A549 (cell line): Measurements from ENCODE around the gene ASIC2. TPM values are rescaled to one million over a fixed set of nuclear protein-coding genes. Genes with fewer than 3 reads are reported as not detected.

Experiments
- ATAC-seq, 2 experiments: fragments of 200-7000 bp in 1 of 2; fragments of >200 bp in 1 of 2; cut with Nextera tagmentation in 1 of 2; cut with Tn5 transposase in 1 of 2; 3 replicates each; pipeline versions ENCODE4 v1.8.0 to v1.9.1; 2018 to 2020; ENCODE audit warnings: mild to moderate bottlenecking in 1 of 2, moderate library complexity in 1 of 2
- CTCF ChIA-PET: fragments of 300-600 bp; sonication (Branson Sonifier 250); formaldehyde crosslinking; extraction: SDS; loops from one replicate; lab custom pipeline; 2021; ENCODE audit warnings: antibody characterized with exemption, inconsistent platforms; lab: Yijun Ruan, JAX
- POLR2A ChIA-PET: fragments of 350-600 bp; formaldehyde crosslinking; extraction: SDS; loops from one replicate; lab custom pipeline; 2021; ENCODE audit warnings: antibody characterized with exemption, inconsistent platforms; lab: Yijun Ruan, JAX
- DNase-seq, 2 experiments: peaks; one replicate each; pipeline versions ENCODE4 v3.0.0 to v3.0.0-alpha.2; 2011 to 2016; ENCODE audit warnings: low read depth in 1 of 2, low spot score in 1 of 2
- FAIRE-seq: peaks from 2 replicates; lab custom pipeline; 2011; peaks lifted over from hg19 to GRCh38; lab: Jason Lieb, UNC
- H3K27ac ChIP-seq, 2 experiments: fragments of >200 bp; sonication (Bioruptor Twin); formaldehyde crosslinking; 3 replicates each; pipeline ENCODE4 v1.5.1; 2016 to 2017
- H3K4me1 ChIP-seq: fragments of >200 bp; sonication (Bioruptor Twin); formaldehyde crosslinking; 3 replicates; pipeline ENCODE4 v1.6.1; 2016
- H3K4me2 ChIP-seq: fragments of >200 bp; sonication (Bioruptor Twin); formaldehyde crosslinking; 3 replicates; pipeline ENCODE4 v1.6.1; 2016
- H3K4me3 ChIP-seq: fragments of >200 bp; sonication (Bioruptor Twin); formaldehyde crosslinking; 3 replicates; pipeline ENCODE4 v1.5.1; 2016
- H3K9me3 ChIP-seq: fragments of >200 bp; sonication (Bioruptor Twin); formaldehyde crosslinking; 3 replicates; pipeline ENCODE4 v1.6.1; 2016
- CHD2 ChIP-seq: fragments of 150-350 bp; IDR thresholded peaks from 2 replicates; pipeline ENCODE4 v1.6.1; 2014; ENCODE audit warnings: low read length; ENCODE audit not compliant: partially characterized antibody
- CTCF ChIP-seq: fragments of >200 bp; sonication (Bioruptor Twin); formaldehyde crosslinking; IDR thresholded peaks from 3 replicates; pipeline ENCODE4 v1.5.1; 2016
- EHF ChIP-seq: fragments of 250-450 bp; sonication (Bioruptor Pico); IDR thresholded peaks from 2 replicates; pipeline ENCODE4 v1.5.0; 2020; ENCODE audit warnings: mild to moderate bottlenecking
- EHMT2 ChIP-seq: fragments of 200-600 bp; sonication (generic); IDR thresholded peaks from 2 replicates; pipeline ENCODE4 v1.6.1; 2016; ENCODE audit warnings: antibody characterized with exemption, low read depth, mild to moderate bottlenecking, moderate library complexity
- FOSL2 ChIP-seq, 2 experiments: fragments of 450-650 bp in 1 of 2; fragments of >200 bp in 1 of 2; sonication (Bioruptor Twin) in 1 of 2; formaldehyde crosslinking; IDR thresholded peaks; 2 replicates each; pipeline versions ENCODE4 v1.5.0 to v1.6.1; 2016 to 2020; ENCODE audit warnings: mild to moderate bottlenecking in 1 of 2, moderate library complexity in 1 of 2
- HES2 ChIP-seq: fragments of >200 bp; sonication (Bioruptor Twin); formaldehyde crosslinking; IDR thresholded peaks from 2 replicates; pipeline ENCODE4 v1.6.1; 2016
- HMGXB4 ChIP-seq: fragments of 250-450 bp; sonication (Bioruptor Pico); IDR thresholded peaks from 2 replicates; pipeline ENCODE4 v1.5.0; 2021; ENCODE audit warnings: mild to moderate bottlenecking, moderate library complexity, borderline replicate concordance
- HOXB5 ChIP-seq: fragments of 250-450 bp; sonication (Bioruptor Pico); IDR thresholded peaks from 2 replicates; pipeline ENCODE4 v1.5.0; 2020; ENCODE audit warnings: mild to moderate bottlenecking, moderate library complexity
- KDM1A ChIP-seq: fragments of 200-600 bp; sonication (generic); IDR thresholded peaks from 2 replicates; pipeline ENCODE4 v1.6.1; 2016; ENCODE audit warnings: low read depth, mild to moderate bottlenecking
- MAZ ChIP-seq: fragments of 150-350 bp; IDR thresholded peaks from 2 replicates; pipeline ENCODE4 v1.6.1; 2014; ENCODE audit warnings: antibody characterized with exemption, low read depth, low read length, borderline replicate concordance
- NFE2L2 ChIP-seq: fragments of 150-350 bp; conservative IDR thresholded peaks from 2 replicates; pipeline ENCODE4 v1.6.1; 2014; ENCODE audit warnings: low read length
- NR3C1 ChIP-seq: fragments of >200 bp; sonication (Bioruptor Twin); formaldehyde crosslinking; IDR thresholded peaks from 3 replicates; pipeline ENCODE4 v1.6.1; 2017
- RARB ChIP-seq: fragments of 250-450 bp; sonication (Bioruptor Pico); IDR thresholded peaks from 2 replicates; pipeline ENCODE4 v1.8.0; 2021; ENCODE audit warnings: mild to moderate bottlenecking, moderate library complexity
- RNF2 ChIP-seq: fragments of 200-600 bp; sonication (generic); IDR thresholded peaks from 2 replicates; pipeline ENCODE4 v1.6.1; 2016; ENCODE audit warnings: low read depth, mild to moderate bottlenecking, antibody characterized with exemption, moderate library complexity, borderline replicate concordance
- SMC3 ChIP-seq: fragments of >200 bp; sonication (Bioruptor Twin); formaldehyde crosslinking; IDR thresholded peaks from 3 replicates; pipeline ENCODE4 v1.6.1; 2018; ENCODE audit warnings: inconsistent platforms
- SREBF2 ChIP-seq: fragments of 450-650 bp; IDR thresholded peaks from 2 replicates; pipeline ENCODE4 v1.6.1; 2014; ENCODE audit warnings: mild to moderate bottlenecking, moderate library complexity
- TP53 ChIP-seq: fragments of 250-450 bp; sonication (Bioruptor Pico); IDR thresholded peaks from 2 replicates; pipeline ENCODE4 v1.5.0; 2021; ENCODE audit warnings: mild to moderate bottlenecking, moderate library complexity
- USF2 ChIP-seq: fragments of 450-650 bp; IDR thresholded peaks from 2 replicates; pipeline ENCODE4 v1.6.1; 2014; ENCODE audit warnings: antibody characterized with exemption
- ZC3H11A ChIP-seq: fragments of 450-650 bp; IDR thresholded peaks from 2 replicates; pipeline ENCODE4 v1.6.1; 2014; ENCODE audit warnings: antibody characterized with exemption, mild to moderate bottlenecking
- ZSCAN20 ChIP-seq: fragments of 250-450 bp; sonication (Bioruptor Pico); IDR thresholded peaks from 2 replicates; pipeline ENCODE4 v1.8.0; 2022; ENCODE audit warnings: mild to moderate bottlenecking, moderate library complexity
- WGBS: methylation state at CpG from one replicate; pipeline ENCODE4 v1.1.6; 2017; ENCODE audit errors: missing lambda C conversion rate; 5-methylcytosine and 5-hydroxymethylcytosine counted together
- polyA plus RNA-seq, 4 experiments: library from polyadenylated mRNA; depleted of rRNA in 3 of 4; stranded (reverse); fragments of >200 nt; fragmentation: RNase III in 1 of 4; extraction: RNeasy Plus Mini Kit Qiagen cat#74134 plus additional on column Dnase treatment in 1 of 4; gene quantifications; 2 replicates in 3 of 4; 3 replicates in 1 of 4; pipeline ENCODE4 v1.2.3, GENCODE V29; 2011 to 2017

The ASIC2 gene
- polyA plus RNA-seq, 2 of the 4 experiments (the other 2 are of a cell fraction), result 1.5 to 1.9 TPM

GRCh38 chr17:33142705-33143299 lies 150.3 kb downstream of the ASIC2 start (continued):
- no peak for TF ChIP-seq CTCF
- no peak for TF ChIP-seq ZC3H11A
- no peak for TF ChIP-seq KDM1A
- TF ChIP-seq RARB (CRISPR knock-in tag), result no peak
- TF ChIP-seq TP53 (CRISPR knock-in tag), result no peak
- TF ChIP-seq EHMT2, result peak; percentile 95
- no peak for TF ChIP-seq HMGXB4
- TF ChIP-seq ZSCAN20 (CRISPR knock-in tag), result 0 out of 2 replicates have a peak, but pooled peaks have one; percentile 55
- no peak for TF ChIP-seq HES2
- no peak for TF ChIP-seq USF2
- TF ChIP-seq NR3C1, result no peak
- TF ChIP-seq HOXB5, result no peak

- no peaks in the 10 kb centered on the region for H3K9me3 ChIP-seq
- POLR2A ChIA-PET, result no interaction called here
- no peaks in the 10 kb centered on the region for H3K4me1 ChIP-seq
- FAIRE-seq (no peak), DNase-seq (no peak), ATAC-seq (no peak)
- TF ChIP-seq NFE2L2, result no peak
- TF ChIP-seq MAZ, result no peak
- TF ChIP-seq SMC3, result no peak
- TF ChIP-seq CHD2, result no peak
- TF ChIP-seq FOSL2 (IDR thresholded peaks at IDR 0.05), result no peak
- no peak for TF ChIP-seq FOSL2 (CRISPR knock-in tag; IDR thresholded peaks at IDR 0.05)
- no peak for TF ChIP-seq EHF (CRISPR knock-in tag)
- no peak for TF ChIP-seq RNF2
- TF ChIP-seq SREBF2, result no peak
- no peak for TF ChIP-seq CTCF
- no peak overlapping the region for H3K27ac ChIP-seq
- 18% methylated on average over 4 of the region's 4 CpGs for WGBS
- no peak overlapping the region for H3K4me3 ChIP-seq
- no peak overlapping the region for H3K4me2 ChIP-seq
- CTCF ChIA-PET, result interaction anchor here (0.8 to 3.3 kb wide), 8 partner anchors 10 to 160 kb away, joined by 3 to 17 read pairs (median 4); partner anchors contain the start of gene ASIC2
Measured at GRCh38 chr17:33140413-33141099, 152.5 kb downstream of the ASIC2 start.
